ENCODE results near the gene GHRHR.

Gene GHRHR

DNA sequence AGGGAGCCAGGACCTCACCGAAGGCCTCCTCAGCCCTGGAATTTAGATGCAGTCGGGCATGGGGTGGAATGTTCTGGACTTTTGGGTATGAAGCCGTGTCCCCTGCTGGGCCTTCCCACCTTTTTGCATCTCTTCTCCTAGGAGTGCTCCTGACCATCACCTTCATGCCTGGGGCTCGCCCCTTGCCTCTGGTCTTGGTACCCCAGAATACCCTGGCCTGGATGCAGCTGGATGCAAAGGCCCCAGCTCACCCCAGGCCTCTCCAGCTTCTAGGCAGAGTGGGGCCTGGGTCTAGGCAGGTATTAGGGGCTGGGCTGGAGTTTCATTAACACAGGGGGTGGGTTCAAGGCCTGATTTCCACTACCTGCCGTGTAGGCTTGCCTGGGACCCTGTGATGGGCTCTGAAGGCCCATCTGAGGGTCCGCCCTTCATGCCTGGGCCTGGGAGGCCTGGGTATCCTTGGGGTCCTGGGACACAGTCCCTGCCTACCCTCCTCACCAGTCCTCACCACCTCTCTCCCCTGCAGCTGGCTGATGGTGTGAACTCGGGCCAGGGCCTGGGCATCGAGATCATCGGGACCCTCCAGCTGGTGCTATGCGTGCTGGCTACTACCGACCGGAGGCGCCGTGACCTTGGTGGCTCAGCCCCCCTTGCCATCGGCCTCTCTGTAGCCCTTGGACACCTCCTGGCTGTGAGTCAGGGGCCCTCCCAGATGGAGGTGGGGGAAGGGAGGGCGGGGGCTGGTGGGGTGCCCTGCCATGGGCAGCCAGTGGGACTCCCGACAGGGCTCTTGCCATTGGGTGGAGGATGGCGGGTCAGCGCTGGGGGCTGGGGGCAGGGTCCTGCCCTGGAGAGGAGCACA lies 42.0 kb upstream of the GHRHR start:
- Histone ChIP-seq H3K9ac (ENCODE audit: low read length in 2 of 2) (peak overlapping the region in 1 of 2 donors; percentile 13), H3K36me3 (ENCODE audit: control insufficient read depth in 2 of 2, insufficient read depth in 2 of 2, low read length in 2 of 2) (peaks cover 33 to 37% of the 10 kb centered on the region in 2 donors), H3K27ac (ENCODE audit: low read length) (peak overlapping the region; percentile 71), H3K4me3 (ENCODE audit: low read length in 2 of 2) (no peak overlapping the region), H3K4me1 (ENCODE audit: control insufficient read depth, insufficient read depth, low read length) (peaks cover 43% of the 10 kb centered on the region), H3K27me3 (ENCODE audit: control insufficient read depth in 1 of 2, insufficient read depth in 2 of 2, low read length in 2 of 2) (no peaks in the 10 kb centered on the region), H3K9me3 (ENCODE audit: control insufficient read depth in 2 of 2, low read length in 2 of 2) (peaks cover 0 to 4% of the 10 kb centered on the region in 2 donors)

GRCh38 chr7:30922596-30922995 lies 41.2 kb upstream of the GHRHR start:
- H3K27me3 ChIP-seq (ENCODE audit: control insufficient read depth in 1 of 2, insufficient read depth in 2 of 2, low read length in 2 of 2) = no peaks in the 10 kb centered on the region
- H3K4me3 ChIP-seq (ENCODE audit: low read length in 2 of 2) = no peak overlapping the region
- peaks cover 0 to 10% of the 10 kb centered on the region in 2 donors for H3K9me3 ChIP-seq (ENCODE audit: control insufficient read depth in 2 of 2, low read length in 2 of 2)
- H3K4me1 ChIP-seq (ENCODE audit: control insufficient read depth, insufficient read depth, low read length) = peaks cover 37% of the 10 kb centered on the region
- no peak overlapping the region for H3K9ac ChIP-seq (ENCODE audit: low read length in 2 of 2)
- peak overlapping the region; percentile 71 for H3K27ac ChIP-seq (ENCODE audit: low read length)
- H3K36me3 ChIP-seq (ENCODE audit: control insufficient read depth in 2 of 2, insufficient read depth in 2 of 2, low read length in 2 of 2) = peaks cover 33 to 41% of the 10 kb centered on the region in 2 donors

GRCh38 chr7:30923009-30923773 lies 40.6 kb upstream of the GHRHR start:
- Histone ChIP-seq H3K27me3 (ENCODE audit: control insufficient read depth in 1 of 2, insufficient read depth in 2 of 2, low read length in 2 of 2) (no peaks in the 10 kb centered on the region), H3K4me1 (ENCODE audit: control insufficient read depth, insufficient read depth, low read length) (peaks cover 35% of the 10 kb centered on the region), H3K4me3 (ENCODE audit: low read length in 2 of 2) (no peak overlapping the region), H3K27ac (ENCODE audit: low read length) (no peak overlapping the region), H3K36me3 (ENCODE audit: control insufficient read depth in 2 of 2, insufficient read depth in 2 of 2, low read length in 2 of 2) (peaks cover 33 to 41% of the 10 kb centered on the region in 2 donors), H3K9me3 (ENCODE audit: control insufficient read depth in 2 of 2, low read length in 2 of 2) (peaks cover 0 to 10% of the 10 kb centered on the region in 2 donors), H3K9ac (ENCODE audit: low read length in 2 of 2) (no peak overlapping the region)

- Histone ChIP-seq H3K4me1 (ENCODE audit: control insufficient read depth, insufficient read depth, low read length) (peaks cover 29% of the 10 kb centered on the region), H3K36me3 (ENCODE audit: control insufficient read depth in 2 of 2, insufficient read depth in 2 of 2, low read length in 2 of 2) (peaks cover 33 to 41% of the 10 kb centered on the region in 2 donors), H3K9me3 (ENCODE audit: control insufficient read depth in 2 of 2, low read length in 2 of 2) (peaks cover 0 to 10% of the 10 kb centered on the region in 2 donors), H3K4me3 (ENCODE audit: low read length in 2 of 2) (no peak overlapping the region), H3K9ac (ENCODE audit: low read length in 2 of 2) (no peak overlapping the region), H3K27me3 (ENCODE audit: control insufficient read depth in 1 of 2, insufficient read depth in 2 of 2, low read length in 2 of 2) (no peaks in the 10 kb centered on the region), H3K27ac (ENCODE audit: low read length) (no peak overlapping the region)
Measured at GRCh38 chr7:30923774-30924413, 39.9 kb upstream of the GHRHR start.

DNA sequence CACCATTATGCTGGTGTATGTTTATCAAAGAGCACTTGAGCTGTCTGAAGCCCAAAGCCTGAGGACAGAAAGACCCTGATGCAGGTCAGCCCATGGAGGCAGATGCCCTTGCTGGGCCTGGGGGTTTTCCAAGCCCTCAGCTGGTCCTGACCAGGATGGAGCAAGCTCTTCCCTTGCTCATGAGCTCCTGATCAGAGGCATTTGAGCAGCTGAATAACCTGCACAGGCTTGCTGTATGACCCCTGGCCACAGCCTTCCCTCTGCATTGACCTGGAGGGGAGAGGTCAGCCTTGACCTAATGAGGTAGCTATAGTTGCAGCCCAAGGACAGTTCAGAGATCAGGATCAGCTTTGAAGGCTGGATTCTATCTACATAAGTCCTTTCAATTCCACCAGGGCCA lies 39.1 kb upstream of the GHRHR start:
- Histone ChIP-seq H3K9ac (ENCODE audit: low read length in 2 of 2) (no peak overlapping the region), H3K4me3 (ENCODE audit: low read length in 2 of 2) (no peak overlapping the region), H3K27me3 (ENCODE audit: control insufficient read depth in 1 of 2, insufficient read depth in 2 of 2, low read length in 2 of 2) (no peaks in the 10 kb centered on the region), H3K27ac (ENCODE audit: low read length) (no peak overlapping the region), H3K36me3 (ENCODE audit: control insufficient read depth in 2 of 2, insufficient read depth in 2 of 2, low read length in 2 of 2) (peaks cover 33 to 41% of the 10 kb centered on the region in 2 donors), H3K9me3 (ENCODE audit: control insufficient read depth in 2 of 2, low read length in 2 of 2) (peaks cover 0 to 10% of the 10 kb centered on the region in 2 donors), H3K4me1 (ENCODE audit: control insufficient read depth, insufficient read depth, low read length) (peaks cover 27% of the 10 kb centered on the region)

GRCh38 chr7:30925117-30925516 lies 38.6 kb upstream of the GHRHR start:
- Histone ChIP-seq H3K9ac (ENCODE audit: low read length in 2 of 2) (no peak overlapping the region), H3K4me3 (ENCODE audit: low read length in 2 of 2) (no peak overlapping the region), H3K4me1 (ENCODE audit: control insufficient read depth, insufficient read depth, low read length) (peaks cover 27% of the 10 kb centered on the region), H3K9me3 (ENCODE audit: control insufficient read depth in 2 of 2, low read length in 2 of 2) (peaks cover 0 to 10% of the 10 kb centered on the region in 2 donors), H3K36me3 (ENCODE audit: control insufficient read depth in 2 of 2, insufficient read depth in 2 of 2, low read length in 2 of 2) (peaks cover 33 to 41% of the 10 kb centered on the region in 2 donors), H3K27ac (ENCODE audit: low read length) (no peak overlapping the region), H3K27me3 (ENCODE audit: control insufficient read depth in 1 of 2, insufficient read depth in 2 of 2, low read length in 2 of 2) (no peaks in the 10 kb centered on the region)

GRCh38 chr7:30925913-30926312 lies 37.8 kb upstream of the GHRHR start:
- peaks cover 26% of the 10 kb centered on the region for H3K4me1 ChIP-seq (ENCODE audit: control insufficient read depth, insufficient read depth, low read length)
- peaks cover 0 to 10% of the 10 kb centered on the region in 2 donors for H3K9me3 ChIP-seq (ENCODE audit: control insufficient read depth in 2 of 2, low read length in 2 of 2)
- no peaks in the 10 kb centered on the region for H3K27me3 ChIP-seq (ENCODE audit: control insufficient read depth in 1 of 2, insufficient read depth in 2 of 2, low read length in 2 of 2)
- H3K27ac ChIP-seq (ENCODE audit: low read length) = no peak overlapping the region
- peaks cover 33 to 41% of the 10 kb centered on the region in 2 donors for H3K36me3 ChIP-seq (ENCODE audit: control insufficient read depth in 2 of 2, insufficient read depth in 2 of 2, low read length in 2 of 2)
- no peak overlapping the region for H3K9ac ChIP-seq (ENCODE audit: low read length in 2 of 2)
- no peak overlapping the region for H3K4me3 ChIP-seq (ENCODE audit: low read length in 2 of 2)

- Histone ChIP-seq H3K27ac (ENCODE audit: low read length) (no peak overlapping the region), H3K4me1 (ENCODE audit: control insufficient read depth, insufficient read depth, low read length) (peaks cover 26% of the 10 kb centered on the region), H3K9ac (ENCODE audit: low read length in 2 of 2) (no peak overlapping the region), H3K27me3 (ENCODE audit: control insufficient read depth in 1 of 2, insufficient read depth in 2 of 2, low read length in 2 of 2) (no peaks in the 10 kb centered on the region), H3K9me3 (ENCODE audit: control insufficient read depth in 2 of 2, low read length in 2 of 2) (peaks cover 0 to 10% of the 10 kb centered on the region in 2 donors), H3K36me3 (ENCODE audit: control insufficient read depth in 2 of 2, insufficient read depth in 2 of 2, low read length in 2 of 2) (peaks cover 33 to 41% of the 10 kb centered on the region in 2 donors), H3K4me3 (ENCODE audit: low read length in 2 of 2) (no peak overlapping the region)
Measured at GRCh38 chr7:30926313-30926712, 37.4 kb upstream of the GHRHR start.

- H3K9ac ChIP-seq (ENCODE audit: low read length in 2 of 2) = no peak overlapping the region
- no peak overlapping the region for H3K27ac ChIP-seq (ENCODE audit: low read length)
- peaks cover 0 to 10% of the 10 kb centered on the region in 2 donors for H3K9me3 ChIP-seq (ENCODE audit: control insufficient read depth in 2 of 2, low read length in 2 of 2)
- no peak overlapping the region for H3K4me3 ChIP-seq (ENCODE audit: low read length in 2 of 2)
- peaks cover 26% of the 10 kb centered on the region for H3K4me1 ChIP-seq (ENCODE audit: control insufficient read depth, insufficient read depth, low read length)
- peaks cover 33 to 41% of the 10 kb centered on the region in 2 donors for H3K36me3 ChIP-seq (ENCODE audit: control insufficient read depth in 2 of 2, insufficient read depth in 2 of 2, low read length in 2 of 2)
- H3K27me3 ChIP-seq (ENCODE audit: control insufficient read depth in 1 of 2, insufficient read depth in 2 of 2, low read length in 2 of 2) = no peaks in the 10 kb centered on the region
Measured at GRCh38 chr7:30927040-30927439, 36.7 kb upstream of the GHRHR start.

DNA sequence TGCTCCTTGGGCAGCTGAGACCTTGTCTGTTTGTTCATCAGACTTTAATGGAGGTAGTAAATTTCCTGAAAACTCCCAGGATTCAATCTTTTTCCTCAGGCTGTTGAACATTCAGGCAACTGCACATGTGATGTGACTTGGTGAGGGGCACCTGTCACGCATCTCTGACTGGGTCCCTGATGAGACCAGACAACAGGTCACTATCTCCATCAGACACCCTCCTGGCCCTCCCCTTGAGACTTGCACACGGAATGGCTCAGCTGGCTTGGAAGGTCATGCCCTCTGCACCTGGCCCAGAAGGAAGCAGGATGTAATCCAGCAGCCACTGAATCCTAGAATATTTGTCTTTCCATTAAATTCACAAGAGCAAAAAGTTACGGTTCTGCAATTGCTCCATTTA lies 36.2 kb upstream of the GHRHR start:
- peaks cover 27% of the 10 kb centered on the region for H3K4me1 ChIP-seq (ENCODE audit: control insufficient read depth, insufficient read depth, low read length)
- H3K9ac ChIP-seq (ENCODE audit: low read length in 2 of 2) = no peak overlapping the region
- H3K27me3 ChIP-seq (ENCODE audit: control insufficient read depth in 1 of 2, insufficient read depth in 2 of 2, low read length in 2 of 2) = no peaks in the 10 kb centered on the region
- peaks cover 30 to 38% of the 10 kb centered on the region in 2 donors for H3K36me3 ChIP-seq (ENCODE audit: control insufficient read depth in 2 of 2, insufficient read depth in 2 of 2, low read length in 2 of 2)
- no peak overlapping the region for H3K4me3 ChIP-seq (ENCODE audit: low read length in 2 of 2)
- H3K9me3 ChIP-seq (ENCODE audit: control insufficient read depth in 2 of 2, low read length in 2 of 2) = peaks cover 0 to 10% of the 10 kb centered on the region in 2 donors
- H3K27ac ChIP-seq (ENCODE audit: low read length) = no peak overlapping the region

Measured in stomach smooth muscle (tissue), 2 donors.